Gastrocnemius medialis (tissue), 4 donors: ENCODE data around the gene CREBRF.

Experiments
- POLR2A ChIP-seq, 2 donors: fragments of 450-650 bp; IDR thresholded peaks; one replicate each; pipeline ENCODE4 v1.6.1; 2017; ENCODE audit warnings: antibody characterized with exemption in 2 of 2, mild to moderate bottlenecking in 2 of 2, moderate library complexity in 2 of 2
- TF ChIP-seq, protein P1 (sequence below), 5 experiments: fragments of 450-650 bp in 3 of 5; fragments of 200-600 bp in 2 of 5; sonication (generic) in 2 of 5; IDR thresholded peaks in 4 of 5; conservative IDR thresholded peaks in 1 of 5; 1 replicate in 4 of 5; 2 replicates in 1 of 5; pipeline ENCODE4 v1.5.1; 2016 to 2019; ENCODE audit warnings: antibody characterized with exemption in 5 of 5, mild to moderate bottlenecking in 3 of 5, moderate library complexity in 3 of 5

DNA sequence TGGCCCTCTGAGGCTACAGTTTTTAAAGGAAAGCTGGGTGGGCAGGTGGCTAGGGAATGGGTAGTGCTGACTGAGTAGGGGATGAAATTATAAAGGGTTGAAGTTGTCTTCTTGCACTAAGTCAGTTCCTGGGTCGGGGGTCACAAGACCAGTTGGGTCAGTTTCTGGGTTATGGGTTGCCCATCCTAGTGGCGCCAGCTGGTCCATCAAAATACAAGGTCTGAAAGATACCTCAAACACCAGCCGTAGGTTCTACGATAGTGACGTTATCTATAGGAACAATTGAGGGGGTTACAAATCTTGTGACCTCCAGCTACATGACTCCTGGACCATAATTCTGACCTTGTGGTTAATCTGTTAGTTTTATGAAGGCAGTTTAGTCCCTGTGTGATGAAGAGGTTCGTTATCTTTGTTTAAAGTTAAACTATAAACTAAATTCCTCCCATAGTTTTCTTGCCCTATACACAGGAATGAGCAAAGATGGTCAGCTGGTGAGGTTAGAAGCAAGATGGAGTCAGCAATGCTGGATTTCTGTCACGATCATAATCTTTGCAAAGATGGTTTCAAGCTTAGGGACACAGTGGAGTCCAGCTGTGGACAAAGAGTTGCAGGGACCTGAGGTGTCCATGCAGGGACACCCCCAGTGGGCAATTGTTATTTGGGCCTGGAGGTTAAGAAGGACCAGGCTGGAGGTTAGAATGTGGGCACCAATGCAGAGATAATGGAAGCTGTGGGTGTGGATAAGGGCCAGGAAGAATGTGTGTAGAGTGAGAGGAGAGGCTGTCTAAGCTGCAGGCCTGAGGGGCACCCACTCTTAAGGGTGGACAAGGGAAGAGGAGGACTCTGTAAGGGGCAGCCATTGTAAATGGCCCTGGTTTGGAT, 14.0 kb upstream of the CREBRF start:
- TF ChIP-seq, protein P1, sequence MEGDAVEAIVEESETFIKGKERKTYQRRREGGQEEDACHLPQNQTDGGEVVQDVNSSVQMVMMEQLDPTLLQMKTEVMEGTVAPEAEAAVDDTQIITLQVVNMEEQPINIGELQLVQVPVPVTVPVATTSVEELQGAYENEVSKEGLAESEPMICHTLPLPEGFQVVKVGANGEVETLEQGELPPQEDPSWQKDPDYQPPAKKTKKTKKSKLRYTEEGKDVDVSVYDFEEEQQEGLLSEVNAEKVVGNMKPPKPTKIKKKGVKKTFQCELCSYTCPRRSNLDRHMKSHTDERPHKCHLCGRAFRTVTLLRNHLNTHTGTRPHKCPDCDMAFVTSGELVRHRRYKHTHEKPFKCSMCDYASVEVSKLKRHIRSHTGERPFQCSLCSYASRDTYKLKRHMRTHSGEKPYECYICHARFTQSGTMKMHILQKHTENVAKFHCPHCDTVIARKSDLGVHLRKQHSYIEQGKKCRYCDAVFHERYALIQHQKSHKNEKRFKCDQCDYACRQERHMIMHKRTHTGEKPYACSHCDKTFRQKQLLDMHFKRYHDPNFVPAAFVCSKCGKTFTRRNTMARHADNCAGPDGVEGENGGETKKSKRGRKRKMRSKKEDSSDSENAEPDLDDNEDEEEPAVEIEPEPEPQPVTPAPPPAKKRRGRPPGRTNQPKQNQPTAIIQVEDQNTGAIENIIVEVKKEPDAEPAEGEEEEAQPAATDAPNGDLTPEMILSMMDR (IDR thresholded peaks at IDR 0.05 in 4 of 5, conservative IDR thresholded peaks at IDR 0.05 in 1 of 5): no peak
- TF ChIP-seq POLR2A (IDR thresholded peaks at IDR 0.05): no peak
